HG02973 (cell line): Measurements from ENCODE around the gene CRIP2.

ENCODE experiments used
- ATAC-seq: cut with Tn5 transposase; IDR thresholded peaks from one replicate; pipeline ENCODE4 v1.9.1; 2021; ENCODE audit warnings: moderate library complexity; ENCODE audit not compliant: unreplicated experiment

The CRIP2 gene

DNA sequence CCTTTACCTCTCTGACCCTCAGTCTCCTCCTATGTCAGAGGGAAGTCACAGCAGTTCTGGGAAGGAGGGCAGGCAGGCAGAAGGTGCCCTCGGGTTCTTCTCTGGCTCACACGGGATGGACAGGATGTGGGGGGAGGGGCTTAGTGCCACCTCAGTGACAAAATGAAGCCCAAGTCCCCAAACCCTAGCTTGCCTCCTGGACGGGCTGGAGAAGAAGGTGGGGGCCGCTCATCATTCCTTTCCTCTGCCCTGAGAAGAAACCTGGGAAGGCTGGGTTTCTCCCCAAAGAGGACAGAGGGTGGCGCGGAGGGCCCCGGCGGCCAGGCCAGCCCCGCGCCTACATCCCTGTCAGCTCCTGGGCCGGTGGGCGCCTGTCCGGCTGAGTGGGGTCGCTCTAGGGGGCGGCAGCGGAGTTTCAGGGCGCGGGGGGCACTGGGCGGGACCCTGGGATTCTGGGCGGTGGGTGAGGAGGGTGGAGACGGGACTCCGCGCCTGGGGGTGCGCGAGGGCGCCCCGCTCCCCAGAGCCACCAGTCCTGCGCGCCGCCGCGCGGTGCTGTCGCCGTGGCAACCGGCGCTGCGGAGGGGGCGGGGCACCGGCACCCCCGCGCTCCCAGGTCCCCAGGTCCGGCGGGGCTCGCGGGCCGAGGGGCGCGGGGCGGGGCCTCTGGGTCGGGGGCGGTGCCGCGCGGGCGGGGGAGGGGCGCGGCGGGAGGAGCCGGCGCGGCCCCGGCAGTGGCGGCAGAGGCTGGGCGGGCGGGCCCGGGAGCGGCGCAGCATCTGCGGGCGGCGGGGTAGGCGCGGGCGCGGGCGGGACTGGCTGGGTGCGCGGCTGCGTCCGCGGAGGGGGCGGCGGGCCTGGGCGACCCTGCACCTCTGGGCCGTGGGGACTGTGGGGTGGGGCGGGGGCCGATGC is 51.5 kb downstream of the CRIP2 start, which contains the start of gene TMEM121:
TMEM121 (plus strand) TSS at position 723 of the 915 bp plus-strand sequence. CDS start 2,252 bp downstream, outside the sequence.
- ATAC-seq, result no peak

GRCh38 chr14:105526776-105527380 is 52.3 kb downstream of the CRIP2 start:
- ATAC-seq, result no peak

DNA sequence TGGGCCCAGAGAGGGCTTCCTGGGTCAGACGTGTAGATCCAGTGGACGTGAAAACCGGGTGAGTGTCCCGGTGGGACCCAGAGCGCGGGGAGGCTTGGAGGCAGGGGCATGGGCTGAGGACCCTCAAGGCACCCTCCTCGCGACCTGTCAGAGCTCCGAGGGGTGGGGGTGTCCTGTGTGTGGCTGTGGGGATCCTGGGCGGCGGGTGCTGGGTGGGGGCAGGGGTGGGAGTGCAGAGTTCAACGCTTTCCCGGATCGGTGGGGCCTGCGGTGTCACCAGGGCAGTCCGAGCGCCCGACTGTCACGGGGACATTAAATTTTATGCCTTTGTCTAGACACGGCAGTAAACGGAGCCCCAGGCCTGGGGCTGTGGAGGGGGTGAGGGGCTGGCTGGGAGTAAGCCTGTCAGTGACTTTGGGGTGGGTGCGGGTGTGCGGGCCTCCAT is 52.8 kb downstream of the CRIP2 start:
- ATAC-seq, result no peak

DNA sequence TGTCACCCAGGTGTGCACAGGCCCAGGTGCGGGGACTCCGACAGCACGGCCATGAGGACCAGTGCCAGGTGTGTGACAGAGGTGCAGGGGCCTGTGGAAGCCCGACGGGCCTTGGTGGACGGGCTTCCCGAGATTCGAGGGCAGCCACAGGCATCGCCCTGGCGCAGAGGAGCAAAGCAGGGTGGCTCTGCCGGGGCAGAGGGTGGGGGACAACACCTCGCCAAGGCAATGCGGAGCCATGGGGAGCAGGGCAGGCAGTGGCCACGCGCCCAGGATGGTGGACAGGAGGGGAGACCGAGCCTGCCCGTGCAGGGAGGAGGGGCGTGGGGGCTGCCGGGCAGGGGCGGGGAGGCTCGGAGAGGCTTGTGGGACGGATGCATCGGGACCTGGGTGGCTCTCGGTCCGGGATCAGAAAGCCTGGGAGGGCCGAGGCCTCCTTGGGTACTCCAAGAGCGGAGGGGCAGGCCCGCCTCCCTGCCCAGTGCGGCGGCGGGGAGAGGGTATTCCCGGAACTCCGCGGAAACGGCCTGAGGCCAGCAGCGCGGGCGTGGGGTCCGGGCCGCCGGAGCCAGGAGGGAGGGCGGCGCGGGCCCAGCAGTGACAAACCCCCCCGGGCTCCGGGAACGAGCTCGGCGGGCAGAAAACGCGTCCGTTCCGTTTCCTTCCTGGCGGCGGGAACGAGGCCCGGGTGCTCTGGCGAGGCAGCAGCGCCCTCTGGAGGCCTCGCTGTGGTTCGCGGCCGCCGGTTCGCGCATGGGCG is 53.4 kb downstream of the CRIP2 start:
- no peak for ATAC-seq

DNA sequence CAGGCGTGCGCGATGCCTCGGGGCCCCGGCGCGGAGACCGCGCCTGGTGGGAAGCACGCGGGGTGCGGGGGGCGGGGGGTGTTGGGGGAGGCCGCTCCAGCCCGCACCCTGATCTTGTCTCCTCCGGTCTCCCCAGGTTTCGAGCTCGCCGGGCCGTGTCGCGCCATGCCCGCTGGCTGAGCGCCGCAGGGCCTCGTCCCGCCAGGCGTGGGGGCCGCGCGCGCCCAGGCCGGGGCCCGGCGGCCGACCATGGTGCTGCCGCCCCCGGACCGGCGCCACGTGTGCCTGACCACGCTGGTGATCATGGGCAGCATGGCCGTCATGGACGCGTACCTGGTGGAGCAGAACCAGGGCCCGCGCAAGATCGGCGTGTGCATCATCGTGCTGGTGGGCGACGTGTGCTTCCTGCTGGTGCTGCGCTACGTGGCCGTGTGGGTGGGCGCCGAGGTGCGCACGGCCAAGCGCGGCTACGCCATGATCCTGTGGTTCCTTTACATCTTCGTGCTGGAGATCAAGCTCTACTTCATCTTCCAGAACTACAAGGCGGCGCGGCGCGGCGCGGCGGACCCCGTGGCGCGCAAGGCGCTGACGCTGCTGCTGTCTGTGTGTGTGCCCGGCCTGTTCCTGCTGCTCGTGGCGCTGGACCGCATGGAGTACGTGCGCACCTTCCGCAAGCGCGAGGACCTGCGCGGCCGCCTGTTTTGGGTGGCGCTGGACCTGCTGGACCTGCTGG is 54.1 kb downstream of the CRIP2 start:
- no peak for ATAC-seq

GRCh38 chr14:105529319-105529568 is 54.6 kb downstream of the CRIP2 start:
- ATAC-seq, result no peak
